OCI-M2 (cell line): ENCODE results near the gene CREB3L1.
A peak's percentile ranks its signal among the peaks of the same experiment; 100 is the strongest.

Experiments
- DNase-seq: peaks from one replicate; lab custom pipeline; 2025; ENCODE audit not compliant: unreplicated experiment; lab: John Stamatoyannopoulos, UW

The CREB3L1 gene

GRCh38 chr11:46277622-46278386 lies at the start of gene CREB3L1:
Gene CREB3L1 (plus strand): TSS chr11:46277662. CDS start chr11:46278112, 450 bp downstream.
- DNase-seq: no peak

- DNase-seq: no peak
Measured at GRCh38 chr11:46229230-46229629, 48.2 kb upstream of the CREB3L1 start.

GRCh38 chr11:46234311-46234710 lies 43.2 kb upstream of the CREB3L1 start:
- no peak for DNase-seq

- DNase-seq: no peak
Measured at GRCh38 chr11:46235777-46236688, 41.4 kb upstream of the CREB3L1 start.

- DNase-seq: no peak
Measured at GRCh38 chr11:46236918-46237247, 40.6 kb upstream of the CREB3L1 start.

GRCh38 chr11:46237248-46238077 lies 40.0 kb upstream of the CREB3L1 start:
- no peak for DNase-seq

- no peak for DNase-seq
Measured at GRCh38 chr11:46238078-46238966, 39.1 kb upstream of the CREB3L1 start.

- DNase-seq: peak; percentile 23
Measured at GRCh38 chr11:46238967-46239800, 38.3 kb upstream of the CREB3L1 start.

- DNase-seq: no peak
Measured at GRCh38 chr11:46239801-46240061, 37.7 kb upstream of the CREB3L1 start.

- DNase-seq: no peak
Measured at GRCh38 chr11:46240371-46240770, 37.1 kb upstream of the CREB3L1 start.

- DNase-seq: no peak
Measured at GRCh38 chr11:46240861-46241260, 36.6 kb upstream of the CREB3L1 start.

GRCh38 chr11:46242041-46242951 lies 35.2 kb upstream of the CREB3L1 start:
- DNase-seq: no peak

GRCh38 chr11:46242952-46243795 lies 34.3 kb upstream of the CREB3L1 start:
- DNase-seq: peak; percentile 61

GRCh38 chr11:46243796-46244109 lies 33.7 kb upstream of the CREB3L1 start:
- no peak for DNase-seq

- DNase-seq: no peak
Measured at GRCh38 chr11:46246521-46246920, 30.9 kb upstream of the CREB3L1 start.

- DNase-seq: no peak
Measured at GRCh38 chr11:46247090-46247489, 30.4 kb upstream of the CREB3L1 start.

GRCh38 chr11:46247659-46248058 lies 29.8 kb upstream of the CREB3L1 start:
- DNase-seq: no peak
